ENCODE measurements around the gene TNFRSF4. TPM values are rescaled to one million over a fixed set of nuclear protein-coding genes. Genes with fewer than 3 reads are reported as not detected.
A peak's percentile ranks its signal among the peaks of the same experiment; 100 is the strongest.

Gene TNFRSF4
- polyA plus RNA-seq, 2 of the 4 experiments (the other 2 are of a cell fraction) = not detected

DNA sequence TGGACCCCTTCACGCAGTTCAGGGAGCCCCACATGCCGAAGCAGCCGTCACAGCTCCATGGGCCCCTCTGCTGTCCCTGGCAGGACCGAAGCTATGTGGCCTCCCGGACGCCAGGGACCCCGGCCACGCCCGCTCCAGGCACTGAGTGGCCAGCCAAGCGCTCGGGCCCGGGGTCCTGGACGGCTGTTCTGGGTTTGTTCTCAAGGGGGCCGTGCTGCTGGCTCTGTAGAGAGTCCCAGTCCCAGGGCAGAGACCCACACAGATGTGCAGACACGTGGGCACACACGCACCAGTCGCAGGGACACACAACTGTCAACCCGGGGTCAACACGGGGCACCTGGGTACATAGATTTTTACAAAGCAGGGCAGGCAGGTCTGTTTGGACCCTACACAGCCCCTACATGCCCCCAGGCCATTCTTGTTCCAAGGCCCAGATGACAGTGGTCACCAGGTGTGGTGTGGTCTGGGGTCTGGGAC, 24.8 kb upstream of the TNFRSF4 start:
- H3K4me2 ChIP-seq = no peak overlapping the region
- H3K4me3 ChIP-seq = no peak overlapping the region
- FAIRE-seq = no peak
- ATAC-seq = no peak
- no peak for DNase-seq (ENCODE audit: low read depth in 1 of 2, low spot score in 1 of 2)
- ChIA-PET CTCF (interaction anchor here (0.6 to 9.4 kb wide), 5 partner anchors 33 to 254 kb away, joined by 3 to 46 read pairs (median 3); no protein-coding TSS in a partner anchor), POLR2A (interaction anchor here (0.9 kb wide), 1 partner anchor 22 kb away, joined by 4 read pairs; no protein-coding TSS in a partner anchor)
- H3K4me1 ChIP-seq = peaks cover 27% of the 10 kb centered on the region
- TF ChIP-seq EHF (CRISPR knock-in tag; IDR thresholded peaks at IDR 0.05) (no peak), ESRRA (IDR thresholded peaks at IDR 0.05; ENCODE audit: borderline replicate concordance, low read length) (no peak), HOXA7 (CRISPR knock-in tag; IDR thresholded peaks at IDR 0.05) (no peak), EHMT2 (IDR thresholded peaks at IDR 0.05; ENCODE audit: low read depth) (no peak), EP300 (IDR thresholded peaks at IDR 0.05) (no peak), TP53 (CRISPR knock-in tag; IDR thresholded peaks at IDR 0.05) (no peak), JUN (IDR thresholded peaks at IDR 0.05) (no peak), TFCP2L1 (CRISPR knock-in tag; IDR thresholded peaks at IDR 0.05) (no peak), NR3C1 (IDR thresholded peaks at IDR 0.05) (no peak), PBX3 (IDR thresholded peaks at IDR 0.05) (no peak), ZC3H11A (IDR thresholded peaks at IDR 0.05) (no peak), CEBPB (IDR thresholded peaks at IDR 0.05) (no peak)
- TF ChIP-seq, protein P1, sequence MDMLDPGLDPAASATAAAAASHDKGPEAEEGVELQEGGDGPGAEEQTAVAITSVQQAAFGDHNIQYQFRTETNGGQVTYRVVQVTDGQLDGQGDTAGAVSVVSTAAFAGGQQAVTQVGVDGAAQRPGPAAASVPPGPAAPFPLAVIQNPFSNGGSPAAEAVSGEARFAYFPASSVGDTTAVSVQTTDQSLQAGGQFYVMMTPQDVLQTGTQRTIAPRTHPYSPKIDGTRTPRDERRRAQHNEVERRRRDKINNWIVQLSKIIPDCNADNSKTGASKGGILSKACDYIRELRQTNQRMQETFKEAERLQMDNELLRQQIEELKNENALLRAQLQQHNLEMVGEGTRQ (IDR thresholded peaks at IDR 0.05) = no peak
- TF ChIP-seq, protein P2, sequence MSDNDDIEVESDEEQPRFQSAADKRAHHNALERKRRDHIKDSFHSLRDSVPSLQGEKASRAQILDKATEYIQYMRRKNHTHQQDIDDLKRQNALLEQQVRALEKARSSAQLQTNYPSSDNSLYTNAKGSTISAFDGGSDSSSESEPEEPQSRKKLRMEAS (IDR thresholded peaks at IDR 0.05) = no peak
- H3K9me3 ChIP-seq = no peaks in the 10 kb centered on the region
- 81% methylated on average over 4 of the region's 19 CpGs for WGBS (ENCODE audit: missing lambda C conversion rate)
- no peak overlapping the region for H3K27ac ChIP-seq

- no peak for TF ChIP-seq MAFK (IDR thresholded peaks at IDR 0.05; ENCODE audit: partially characterized antibody)
- TF ChIP-seq POLR2A (IDR thresholded peaks at IDR 0.05; ENCODE audit: low read length) = 0 out of 2 replicates have a peak, but pooled peaks have one; percentile 2
- TF ChIP-seq BHLHE40 (IDR thresholded peaks at IDR 0.05; ENCODE audit: low read depth, low read length) = no peak
- ChIA-PET CTCF (interaction anchor here (0.6 to 9.4 kb wide), 4 partner anchors 12 to 116 kb away, joined by 3 to 46 read pairs (median 3); no protein-coding TSS in a partner anchor), POLR2A (interaction anchor here (0.9 kb wide), 1 partner anchor 23 kb away, joined by 4 read pairs; no protein-coding TSS in a partner anchor)
- H3K27ac ChIP-seq = peak overlapping the region in 1 of 2 experiments; percentile 55; a peak in 1 of 6 replicates
- ATAC-seq = peak in 1 of 2 experiments; percentile 13; a peak in 3 of 6 replicates
- no peak overlapping the region for H3K4me2 ChIP-seq
- DNase-seq (ENCODE audit: low read depth in 1 of 2, low spot score in 1 of 2) = no peak
- WGBS (ENCODE audit: missing lambda C conversion rate) = 75% methylated on average over 13 of the region's 48 CpGs
- H3K9me3 ChIP-seq = no peaks in the 10 kb centered on the region
- H3K4me1 ChIP-seq = peaks cover 30% of the 10 kb centered on the region
- FAIRE-seq = no peak
- H3K4me3 ChIP-seq = no peak overlapping the region
These were observed 24.1 kb upstream of the TNFRSF4 start for GRCh38 chr1:1237874-1238701.

DNA sequence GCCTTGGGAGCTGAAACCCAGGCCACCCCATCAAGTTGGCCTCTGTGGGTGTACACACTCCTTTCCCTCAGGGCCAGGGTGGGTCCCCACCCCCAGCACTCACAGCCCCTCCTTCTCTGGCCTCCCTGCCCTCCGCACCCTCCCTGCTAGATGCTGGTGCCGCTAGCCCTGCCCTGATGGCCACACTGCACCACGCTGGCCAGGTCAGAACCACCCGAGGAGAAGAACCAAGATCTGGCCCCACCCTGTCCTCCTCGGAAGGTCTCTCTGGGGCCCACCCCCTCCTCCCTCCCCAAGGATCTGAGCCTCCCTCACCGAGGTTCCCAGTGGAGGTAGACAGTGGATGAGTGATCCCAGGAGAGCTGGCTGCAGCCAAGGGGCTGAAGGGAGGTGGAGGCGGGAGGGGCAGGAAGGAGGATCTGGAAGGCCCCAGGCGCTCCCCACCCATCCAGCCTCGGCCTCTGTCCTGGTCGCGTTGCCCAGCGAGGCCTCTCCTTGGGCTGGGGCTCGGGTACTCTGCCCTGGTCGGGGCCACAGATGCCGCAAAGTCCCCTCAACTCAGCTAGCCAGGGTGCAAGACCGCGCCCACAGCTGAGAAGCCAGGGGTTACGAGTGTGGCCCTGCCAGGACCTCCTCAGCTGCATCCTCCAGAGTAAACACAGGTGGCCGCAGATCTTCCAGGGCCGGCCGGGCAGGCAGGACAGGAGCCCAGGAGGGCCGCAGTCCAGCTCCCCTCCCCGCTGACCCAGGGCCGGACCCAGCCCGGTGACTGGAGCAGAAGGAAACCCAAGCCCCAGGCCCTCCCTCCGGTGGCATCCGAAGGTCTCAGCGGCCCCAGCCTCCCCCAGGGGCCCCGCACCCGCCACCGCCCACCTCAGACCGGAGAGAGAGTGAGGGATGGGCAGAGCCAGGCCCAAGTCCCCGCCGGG, 23.3 kb upstream of the TNFRSF4 start:
- ATAC-seq (peak in 1 of 2 experiments; percentile 4; a peak in 3 of 6 replicates), DNase-seq (ENCODE audit: low read depth in 1 of 2, low spot score in 1 of 2) (no peak), FAIRE-seq (no peak)
- Histone ChIP-seq H3K27ac (peak overlapping the region in 1 of 2 experiments; percentile 55; a peak in 2 of 6 replicates), H3K4me3 (no peak overlapping the region), H3K4me1 (peaks cover 37% of the 10 kb centered on the region), H3K4me2 (no peak overlapping the region), H3K9me3 (no peaks in the 10 kb centered on the region)
- ChIA-PET POLR2A (interaction anchor here (0.5 kb wide), 1 partner anchor 9 kb away, joined by 4 read pairs; the partner anchor contains the start of gene C1QTNF12), CTCF (interaction anchor here (0.9 to 9.4 kb wide), 3 partner anchors 13 to 253 kb away, joined by 3 to 46 read pairs (median 3); no protein-coding TSS in a partner anchor)
- 60% methylated on average over 2 of the region's 34 CpGs for WGBS (ENCODE audit: missing lambda C conversion rate)
- TF ChIP-seq RARB (CRISPR knock-in tag; IDR thresholded peaks at IDR 0.05) (no peak), HEYL (CRISPR knock-in tag; IDR thresholded peaks at IDR 0.05) (no peak), NPAS2 (CRISPR knock-in tag; IDR thresholded peaks at IDR 0.05; ENCODE audit: borderline replicate concordance) (no peak), MAFK (IDR thresholded peaks at IDR 0.05; ENCODE audit: partially characterized antibody) (no peak), HOXB13 (CRISPR knock-in tag; IDR thresholded peaks at IDR 0.05; ENCODE audit: low read depth) (no peak), NR3C1 (IDR thresholded peaks at IDR 0.05) (no peak), FOXS1 (CRISPR knock-in tag; IDR thresholded peaks at IDR 0.05) (no peak), RCOR1 (IDR thresholded peaks at IDR 0.05; ENCODE audit: low read depth, low read length) (no peak), FOSB (CRISPR knock-in tag; IDR thresholded peaks at IDR 0.05) (no peak), MAZ (IDR thresholded peaks at IDR 0.05; ENCODE audit: borderline replicate concordance, low read depth, low read length) (no peak)
- TF ChIP-seq, protein P1 (IDR thresholded peaks at IDR 0.05) = no peak
- TF ChIP-seq, protein P3, sequence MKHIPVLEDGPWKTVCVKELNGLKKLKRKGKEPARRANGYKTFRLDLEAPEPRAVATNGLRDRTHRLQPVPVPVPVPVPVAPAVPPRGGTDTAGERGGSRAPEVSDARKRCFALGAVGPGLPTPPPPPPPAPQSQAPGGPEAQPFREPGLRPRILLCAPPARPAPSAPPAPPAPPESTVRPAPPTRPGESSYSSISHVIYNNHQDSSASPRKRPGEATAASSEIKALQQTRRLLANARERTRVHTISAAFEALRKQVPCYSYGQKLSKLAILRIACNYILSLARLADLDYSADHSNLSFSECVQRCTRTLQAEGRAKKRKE (CRISPR knock-in tag; IDR thresholded peaks at IDR 0.05; ENCODE audit: low read depth) = no peak

Measured in A549 (cell line).